Measurements from ENCODE around the gene TRIM46. TPM values are rescaled to one million over a fixed set of nuclear protein-coding genes. Genes with fewer than 3 reads are reported as not detected.
"Not testable (repeated sequence)": the region's sequence is repeated elsewhere in the genome, so short reads cannot be mapped to it uniquely, and the experiment has no call there.

TRIM46 gene
- polyA plus RNA-seq, 1 donor: 2.9 TPM

DNA sequence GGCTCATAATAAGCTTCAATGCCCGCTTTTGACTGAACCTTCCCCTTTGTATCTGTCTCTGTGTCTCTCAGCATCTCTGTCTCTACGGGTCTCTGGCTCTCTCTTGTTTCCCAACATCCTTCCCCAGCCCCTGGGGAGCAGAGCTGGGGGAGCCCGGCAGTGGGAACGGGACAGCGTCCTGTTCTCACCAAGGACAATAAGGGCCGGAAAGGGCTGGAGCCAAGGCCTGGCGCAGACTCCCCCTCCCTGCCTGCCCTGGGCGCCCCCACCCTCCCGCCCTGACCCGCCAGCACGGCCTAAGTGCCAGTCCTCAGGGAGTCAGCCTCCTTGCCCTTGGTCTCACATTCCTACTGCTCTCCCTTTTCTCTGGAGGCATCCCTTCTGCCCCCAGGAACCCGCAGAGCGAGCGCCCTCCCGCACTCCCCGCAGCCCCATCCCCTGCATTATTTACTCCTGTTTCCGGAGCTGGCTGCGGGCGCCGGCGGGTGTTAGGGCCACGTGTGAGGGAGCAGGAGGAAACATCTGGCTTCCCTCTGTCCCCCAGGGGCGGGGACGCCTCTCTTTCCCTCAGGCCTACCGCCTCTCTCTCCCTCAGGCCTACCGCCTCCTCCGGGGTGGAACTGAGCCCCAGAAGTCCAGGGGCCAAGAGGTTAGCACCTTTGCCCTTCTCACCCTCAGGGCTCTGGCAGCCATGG is 7.0 kb upstream of the TRIM46 start:
- Histone ChIP-seq H3K4me1 (ENCODE audit: control insufficient read depth, insufficient read depth, low read length) (peaks cover 11% of the 10 kb centered on the region), H3K27me3 (ENCODE audit: control insufficient read depth, insufficient read depth, low read length) (no peaks in the 10 kb centered on the region), H3K4me3 (ENCODE audit: low read length) (no peak overlapping the region), H3K36me3 (ENCODE audit: control insufficient read depth, insufficient read depth, low read length) (peaks cover 19% of the 10 kb centered on the region), H3K27ac (ENCODE audit: low read length) (peak overlapping the region; percentile 30), H3K9me3 (ENCODE audit: control insufficient read depth, low read depth, low read length) (no peaks in the 10 kb centered on the region)
- no CpG with 5 or more reads among the region's 27 CpGs for WGBS (ENCODE audit: insufficient coverage, low lambda C conversion rate)
- DNase-seq: peak in 1 of 2 donors; percentile 55

DNA sequence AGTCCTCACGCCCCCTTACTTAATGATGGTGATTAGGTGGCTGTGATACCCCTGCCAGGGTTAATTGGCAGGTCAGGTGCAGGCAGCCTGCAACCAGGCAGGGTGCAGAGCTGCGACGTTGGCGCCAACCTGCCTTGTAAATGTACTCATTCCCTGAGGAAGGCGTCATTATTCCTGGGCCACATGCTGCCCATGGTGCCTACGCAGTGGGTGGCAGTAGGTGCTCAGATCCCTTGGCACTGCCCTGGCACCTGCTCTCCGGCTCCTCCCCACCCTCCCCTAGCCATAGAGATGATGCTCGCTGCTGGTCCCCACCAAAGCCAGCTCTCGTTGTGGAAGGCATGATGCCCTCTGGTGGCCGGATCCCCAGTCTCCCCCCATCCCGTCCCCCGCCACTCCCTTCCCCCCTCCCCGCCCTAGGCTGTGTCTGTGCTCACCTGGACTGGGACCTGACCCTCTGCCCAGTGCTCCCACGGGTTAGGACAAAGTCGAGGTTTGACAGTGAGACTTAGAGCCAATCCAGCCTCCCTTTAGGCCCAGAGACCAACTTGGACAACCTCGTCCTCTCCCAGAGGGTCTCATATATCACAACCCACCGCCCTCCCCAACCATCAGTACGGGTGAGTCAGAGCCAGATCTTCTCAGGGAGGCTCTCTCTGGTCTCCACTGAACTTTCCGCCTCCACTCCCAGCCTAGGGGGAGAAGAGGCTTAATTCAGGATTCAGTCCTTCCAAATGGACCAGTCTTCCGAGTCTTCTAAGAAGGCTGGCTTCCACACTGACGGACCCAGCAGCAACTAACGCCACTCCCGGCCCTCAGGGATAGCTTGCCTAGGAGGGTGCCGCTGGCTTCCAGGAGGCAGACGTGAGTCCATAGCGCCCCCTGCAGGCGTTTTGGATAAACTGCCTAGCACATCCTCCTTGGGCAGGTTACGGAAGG is 6.2 kb upstream of the TRIM46 start:
- DNase-seq: peak; percentile 80 to 84

DNA sequence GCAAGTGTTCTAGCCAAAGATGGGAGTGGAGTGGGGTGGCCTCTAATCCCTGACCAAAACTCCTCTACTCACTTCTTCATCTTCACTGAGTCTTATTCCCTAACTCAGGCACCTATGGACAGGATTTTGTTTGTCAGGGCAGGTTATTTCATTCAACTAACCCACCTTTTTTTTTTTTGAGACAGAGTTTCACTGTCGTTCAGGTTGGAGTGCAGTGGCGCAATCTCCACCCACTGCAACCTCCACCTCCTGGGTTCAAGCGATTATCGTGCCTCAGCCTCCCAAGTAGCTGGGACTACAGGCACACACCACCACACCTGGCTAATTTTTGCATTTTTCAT is 5.6 kb upstream of the TRIM46 start:
- Histone ChIP-seq H3K4me1 (ENCODE audit: control insufficient read depth, insufficient read depth, low read length) (peaks cover 19% of the 10 kb centered on the region), H3K36me3 (ENCODE audit: control insufficient read depth, insufficient read depth, low read length) (peaks cover 19% of the 10 kb centered on the region)
- not testable (repeated sequence) for H3K4me3 ChIP-seq (ENCODE audit: low read length); H3K27ac ChIP-seq (ENCODE audit: low read length); H3K9me3 ChIP-seq (ENCODE audit: control insufficient read depth, low read depth, low read length); H3K27me3 ChIP-seq (ENCODE audit: control insufficient read depth, insufficient read depth, low read length); DNase-seq
- no CpG with 5 or more reads among the region's 4 CpGs for WGBS (ENCODE audit: insufficient coverage, low lambda C conversion rate)

More for the DNA sequence above, 6.2 kb upstream of the TRIM46 start:
- H3K4me3 ChIP-seq (ENCODE audit: low read length): peak overlapping the region; percentile 17
- peaks cover 19% of the 10 kb centered on the region for H3K36me3 ChIP-seq (ENCODE audit: control insufficient read depth, insufficient read depth, low read length)
- H3K27ac ChIP-seq (ENCODE audit: low read length): peak overlapping the region; percentile 62
- peaks cover 18% of the 10 kb centered on the region for H3K4me1 ChIP-seq (ENCODE audit: control insufficient read depth, insufficient read depth, low read length)
- WGBS (ENCODE audit: insufficient coverage, low lambda C conversion rate): no CpG with 5 or more reads among the region's 28 CpGs
- no peaks in the 10 kb centered on the region for H3K9me3 ChIP-seq (ENCODE audit: control insufficient read depth, low read depth, low read length)
- H3K27me3 ChIP-seq (ENCODE audit: control insufficient read depth, insufficient read depth, low read length): no peaks in the 10 kb centered on the region

DNA sequence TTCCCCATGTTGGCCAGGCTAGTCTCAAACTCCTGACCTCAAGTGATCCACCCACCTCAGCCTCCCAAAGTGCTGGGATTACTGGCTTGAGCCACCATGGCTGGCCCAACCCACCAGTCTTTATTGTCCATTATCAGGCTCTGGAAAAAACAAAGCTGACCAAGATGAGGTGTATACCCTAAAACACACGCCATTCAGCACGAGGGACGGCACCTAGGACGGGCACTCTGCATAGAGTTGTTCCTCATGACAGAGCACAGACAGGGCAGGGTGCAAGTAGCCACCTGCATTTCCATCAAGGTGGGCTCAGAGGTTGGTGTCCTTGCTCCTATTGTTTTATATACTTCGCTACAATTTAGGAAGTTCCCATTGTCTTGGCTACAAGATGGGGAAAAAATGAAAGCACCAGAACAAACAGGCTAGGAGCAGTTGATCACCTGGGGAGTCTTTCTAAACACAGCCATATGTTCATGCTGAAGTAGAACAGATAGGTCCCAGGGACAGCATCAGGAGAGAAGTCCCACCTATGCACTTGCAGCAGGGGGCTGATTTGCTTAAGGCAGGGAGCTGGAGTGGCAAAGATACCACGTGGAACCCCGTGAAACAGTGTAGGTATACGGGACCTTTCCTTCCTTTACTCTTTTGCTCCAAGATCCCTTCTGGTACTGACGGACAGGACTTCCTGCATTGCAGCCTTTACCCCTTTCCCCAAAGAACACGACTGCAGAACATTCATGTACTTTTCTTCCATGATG is 5.0 kb upstream of the TRIM46 start:
- no peak for DNase-seq
- Histone ChIP-seq H3K27me3 (ENCODE audit: control insufficient read depth, insufficient read depth, low read length) (peaks cover 4% of the 10 kb centered on the region), H3K4me1 (ENCODE audit: control insufficient read depth, insufficient read depth, low read length) (peaks cover 19% of the 10 kb centered on the region), H3K36me3 (ENCODE audit: control insufficient read depth, insufficient read depth, low read length) (peaks cover 19% of the 10 kb centered on the region), H3K27ac (ENCODE audit: low read length) (no peak overlapping the region), H3K4me3 (ENCODE audit: low read length) (no peak overlapping the region), H3K9me3 (ENCODE audit: control insufficient read depth, low read depth, low read length) (no peaks in the 10 kb centered on the region)
- no CpG with 5 or more reads among the region's 10 CpGs for WGBS (ENCODE audit: insufficient coverage, low lambda C conversion rate)

DNA sequence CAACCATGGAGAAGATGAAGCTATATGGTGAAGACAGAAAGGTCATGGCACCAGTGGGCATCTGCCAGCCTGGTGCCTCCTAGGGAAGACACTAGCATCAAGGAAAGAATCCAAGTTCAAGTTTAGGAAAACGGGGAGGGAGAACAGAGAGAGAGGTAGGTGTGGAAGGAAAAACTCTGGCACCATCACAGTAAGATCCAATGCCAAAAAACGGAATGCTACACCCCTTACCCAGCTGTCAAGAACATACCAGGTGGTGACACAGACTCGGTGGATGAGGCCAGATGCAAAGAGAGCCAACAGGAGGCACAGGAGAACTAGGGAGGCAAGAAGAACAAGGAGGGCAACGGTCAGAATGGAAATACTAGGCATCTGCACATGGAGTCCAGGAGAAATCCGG is 4.1 kb upstream of the TRIM46 start:
- H3K27me3 ChIP-seq (ENCODE audit: control insufficient read depth, insufficient read depth, low read length): peaks cover 12% of the 10 kb centered on the region
- H3K36me3 ChIP-seq (ENCODE audit: control insufficient read depth, insufficient read depth, low read length): peaks cover 19% of the 10 kb centered on the region
- H3K27ac ChIP-seq (ENCODE audit: low read length): no peak overlapping the region
- H3K4me3 ChIP-seq (ENCODE audit: low read length): no peak overlapping the region
- 100% methylated on average over 2 of the region's 5 CpGs for WGBS (ENCODE audit: insufficient coverage, low lambda C conversion rate)
- H3K9me3 ChIP-seq (ENCODE audit: control insufficient read depth, low read depth, low read length): no peaks in the 10 kb centered on the region
- no peak for DNase-seq
- H3K4me1 ChIP-seq (ENCODE audit: control insufficient read depth, insufficient read depth, low read length): peaks cover 19% of the 10 kb centered on the region

DNA sequence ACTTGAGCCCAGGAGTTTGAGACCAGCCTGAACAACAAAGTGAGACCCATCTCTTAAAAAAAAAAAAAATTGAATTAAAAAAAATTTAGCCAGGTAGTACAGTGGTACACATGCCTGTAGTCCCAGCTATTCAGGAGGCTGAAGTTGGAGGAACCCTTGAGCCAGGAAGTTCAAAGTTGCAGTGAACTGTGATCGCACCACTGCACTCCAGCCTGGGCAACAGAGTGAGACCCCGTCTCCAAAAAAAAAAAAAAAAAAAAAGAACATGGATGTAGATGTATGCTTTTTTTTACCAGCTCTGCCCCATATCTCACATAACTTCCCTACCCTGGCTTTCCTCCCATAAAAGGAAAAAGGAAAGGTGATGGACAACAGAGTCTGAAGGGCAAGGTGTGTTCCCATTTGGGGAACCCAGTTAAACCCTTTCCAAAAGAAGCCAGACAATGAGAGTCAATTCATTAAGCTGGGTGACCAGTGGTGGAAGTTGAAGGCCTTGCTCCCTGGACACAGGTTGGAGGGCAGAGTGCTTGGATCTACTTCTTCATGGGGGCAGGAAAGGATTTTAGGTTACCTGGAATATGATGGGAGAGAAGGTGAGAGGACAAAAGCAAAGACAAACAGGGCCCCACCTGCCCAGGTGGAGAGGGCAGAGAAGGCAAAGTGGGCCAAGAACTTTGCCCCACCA is 3.4 kb upstream of the TRIM46 start:
- no CpG with 5 or more reads among the region's 2 CpGs for WGBS (ENCODE audit: insufficient coverage, low lambda C conversion rate)
- no peak overlapping the region for H3K4me3 ChIP-seq (ENCODE audit: low read length)
- peaks cover 19% of the 10 kb centered on the region for H3K36me3 ChIP-seq (ENCODE audit: control insufficient read depth, insufficient read depth, low read length)
- DNase-seq: no peak
- peaks cover 19% of the 10 kb centered on the region for H3K27me3 ChIP-seq (ENCODE audit: control insufficient read depth, insufficient read depth, low read length)
- H3K9me3 ChIP-seq (ENCODE audit: control insufficient read depth, low read depth, low read length): no peaks in the 10 kb centered on the region
- H3K27ac ChIP-seq (ENCODE audit: low read length): no peak overlapping the region
- peaks cover 19% of the 10 kb centered on the region for H3K4me1 ChIP-seq (ENCODE audit: control insufficient read depth, insufficient read depth, low read length)

DNA sequence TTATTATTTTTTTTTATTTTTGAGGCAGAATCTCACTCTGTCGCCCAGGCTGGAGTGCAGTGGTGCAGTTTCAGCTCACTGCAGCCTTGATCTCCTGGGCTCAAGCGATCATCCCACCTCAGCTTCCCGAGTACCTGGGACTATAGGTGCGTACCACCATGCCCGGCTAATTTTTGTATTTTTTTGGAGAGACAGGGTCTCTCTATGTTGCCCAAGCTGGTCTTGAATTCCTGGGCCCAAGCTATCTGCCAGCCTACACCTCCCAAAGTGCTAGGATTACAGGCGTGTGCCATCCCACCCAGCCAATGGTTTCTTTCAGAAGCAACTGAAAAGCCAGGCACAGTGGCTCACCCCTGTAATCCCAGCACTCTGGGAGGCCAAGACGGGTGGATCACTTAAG is 2.8 kb upstream of the TRIM46 start:
- DNase-seq: no peak
- peaks cover 19% of the 10 kb centered on the region for H3K4me1 ChIP-seq (ENCODE audit: control insufficient read depth, insufficient read depth, low read length)
- WGBS (ENCODE audit: insufficient coverage, low lambda C conversion rate): no CpG with 5 or more reads among the region's 7 CpGs
- peaks cover 19% of the 10 kb centered on the region for H3K36me3 ChIP-seq (ENCODE audit: control insufficient read depth, insufficient read depth, low read length)
- no peaks in the 10 kb centered on the region for H3K9me3 ChIP-seq (ENCODE audit: control insufficient read depth, low read depth, low read length)
- H3K27me3 ChIP-seq (ENCODE audit: control insufficient read depth, insufficient read depth, low read length): peaks cover 23% of the 10 kb centered on the region
- H3K4me3 ChIP-seq (ENCODE audit: low read length): no peak overlapping the region
- H3K27ac ChIP-seq (ENCODE audit: low read length): no peak overlapping the region

DNA sequence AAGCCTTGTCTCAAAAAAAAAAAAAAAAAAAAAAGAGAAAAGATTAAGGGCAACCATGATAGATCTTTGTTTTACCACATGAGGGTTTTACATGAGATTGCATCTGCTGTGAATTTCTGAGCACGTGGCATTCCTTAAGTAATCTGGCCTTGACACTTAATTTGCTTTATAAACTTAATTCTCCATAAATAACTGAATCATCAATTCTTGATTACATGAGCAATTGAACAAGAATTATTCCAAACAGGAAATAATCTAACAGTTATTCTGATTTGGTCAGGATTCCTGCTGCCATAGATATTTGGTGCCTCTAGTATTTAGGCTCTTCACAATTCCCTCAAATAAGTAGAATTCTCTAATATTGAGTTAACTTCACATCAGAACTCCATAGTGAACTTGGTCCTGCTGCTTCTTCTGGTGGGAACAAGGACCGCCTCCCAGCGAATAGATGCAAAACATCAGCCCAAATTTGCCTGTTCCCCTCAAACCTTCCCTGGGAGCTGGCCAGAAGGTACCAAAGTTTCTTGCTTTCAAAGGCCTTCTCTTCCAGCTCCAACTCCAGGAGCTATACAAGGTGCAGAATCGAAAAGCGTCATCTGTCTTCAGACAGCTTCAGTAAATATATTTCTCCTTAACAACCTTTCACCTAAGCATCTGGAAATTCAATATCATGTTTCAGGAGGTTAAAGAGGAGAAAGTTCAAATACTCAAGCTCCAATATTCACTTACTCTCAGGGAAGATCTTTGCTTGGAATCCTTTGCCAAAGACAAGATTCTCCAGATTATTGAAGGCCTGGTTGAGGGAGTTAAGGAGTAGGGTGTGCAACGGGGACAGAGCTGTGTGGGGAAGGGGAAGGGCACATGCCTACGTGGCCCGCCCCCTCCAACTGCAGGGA is 1.6 kb upstream of the TRIM46 start:
- 100% methylated on average over 1 of the region's 8 CpGs for WGBS (ENCODE audit: insufficient coverage, low lambda C conversion rate)

DNA sequence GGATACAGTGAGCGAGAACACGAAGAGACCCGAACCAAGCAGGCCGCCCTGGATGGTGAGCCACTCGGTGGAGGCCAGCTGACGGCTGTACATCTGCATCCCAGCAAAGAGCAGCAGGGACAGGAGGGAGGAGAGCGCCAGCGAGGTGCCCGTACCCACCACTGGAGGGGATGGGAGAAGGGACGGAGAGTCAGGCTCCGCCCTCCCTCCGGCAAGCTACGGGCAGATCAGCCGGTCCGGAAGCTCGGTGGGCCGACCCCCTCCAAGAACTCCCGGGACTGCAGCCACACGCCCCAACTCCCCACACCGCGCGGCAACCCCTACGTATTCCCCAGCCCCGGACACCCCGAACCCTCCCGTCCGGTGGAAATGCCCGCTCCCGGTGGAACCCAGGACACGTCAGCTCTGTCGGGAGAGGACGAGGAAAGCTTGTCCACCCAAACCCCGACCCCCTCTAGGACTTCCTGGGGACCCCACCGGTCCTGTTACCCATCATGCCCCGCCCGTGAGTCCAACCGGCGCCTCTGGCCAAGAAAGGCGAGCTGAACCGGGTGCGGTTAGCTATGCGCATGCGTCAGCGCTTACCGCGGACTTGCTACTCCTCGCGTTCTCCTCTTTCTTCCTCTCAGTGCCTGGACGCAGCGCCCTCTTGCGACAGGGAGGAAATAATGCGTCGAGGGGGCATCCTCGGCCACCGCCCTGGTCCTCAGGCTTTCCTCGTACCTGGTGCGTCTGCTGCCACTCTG is 744 bp upstream of the TRIM46 start, which contains the start of gene KRTCAP2:
Gene KRTCAP2 (minus strand): TSS at position 573 of the 746 bp plus-strand sequence. CDS start 80 bp downstream, at position 493.
- peaks cover 23% of the 10 kb centered on the region for H3K27me3 ChIP-seq (ENCODE audit: control insufficient read depth, insufficient read depth, low read length)
- H3K36me3 ChIP-seq (ENCODE audit: control insufficient read depth, insufficient read depth, low read length): peaks cover 19% of the 10 kb centered on the region
- DNase-seq: peak; percentile 94 to 96
- no peaks in the 10 kb centered on the region for H3K9me3 ChIP-seq (ENCODE audit: control insufficient read depth, low read depth, low read length)
- WGBS (ENCODE audit: insufficient coverage, low lambda C conversion rate): no CpG with 5 or more reads among the region's 57 CpGs
- H3K4me3 ChIP-seq (ENCODE audit: low read length): peak within 1 kb of the TSS; percentile 87
- H3K27ac ChIP-seq (ENCODE audit: low read length): peak within 1 kb of the TSS; percentile 65
- peaks cover 14% of the 10 kb centered on the region for H3K4me1 ChIP-seq (ENCODE audit: control insufficient read depth, insufficient read depth, low read length)

More for the DNA sequence above, 1.6 kb upstream of the TRIM46 start:
- Histone ChIP-seq H3K4me3 (ENCODE audit: low read length) (peak overlapping the region; percentile 87), H3K36me3 (ENCODE audit: control insufficient read depth, insufficient read depth, low read length) (peaks cover 19% of the 10 kb centered on the region), H3K9me3 (ENCODE audit: control insufficient read depth, low read depth, low read length) (no peaks in the 10 kb centered on the region), H3K27me3 (ENCODE audit: control insufficient read depth, insufficient read depth, low read length) (peaks cover 23% of the 10 kb centered on the region), H3K27ac (ENCODE audit: low read length) (peak overlapping the region; percentile 65), H3K4me1 (ENCODE audit: control insufficient read depth, insufficient read depth, low read length) (peaks cover 21% of the 10 kb centered on the region)
- DNase-seq: no peak
